D341Med (cell line): ENCODE data around the gene TRDMT1.

Source experiments
- DNase-seq: peaks from one replicate; pipeline ENCODE4 v3.0.0; 2012; ENCODE audit warnings: low spot score

Gene TRDMT1, protein sequence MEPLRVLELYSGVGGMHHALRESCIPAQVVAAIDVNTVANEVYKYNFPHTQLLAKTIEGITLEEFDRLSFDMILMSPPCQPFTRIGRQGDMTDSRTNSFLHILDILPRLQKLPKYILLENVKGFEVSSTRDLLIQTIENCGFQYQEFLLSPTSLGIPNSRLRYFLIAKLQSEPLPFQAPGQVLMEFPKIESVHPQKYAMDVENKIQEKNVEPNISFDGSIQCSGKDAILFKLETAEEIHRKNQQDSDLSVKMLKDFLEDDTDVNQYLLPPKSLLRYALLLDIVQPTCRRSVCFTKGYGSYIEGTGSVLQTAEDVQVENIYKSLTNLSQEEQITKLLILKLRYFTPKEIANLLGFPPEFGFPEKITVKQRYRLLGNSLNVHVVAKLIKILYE

DNA sequence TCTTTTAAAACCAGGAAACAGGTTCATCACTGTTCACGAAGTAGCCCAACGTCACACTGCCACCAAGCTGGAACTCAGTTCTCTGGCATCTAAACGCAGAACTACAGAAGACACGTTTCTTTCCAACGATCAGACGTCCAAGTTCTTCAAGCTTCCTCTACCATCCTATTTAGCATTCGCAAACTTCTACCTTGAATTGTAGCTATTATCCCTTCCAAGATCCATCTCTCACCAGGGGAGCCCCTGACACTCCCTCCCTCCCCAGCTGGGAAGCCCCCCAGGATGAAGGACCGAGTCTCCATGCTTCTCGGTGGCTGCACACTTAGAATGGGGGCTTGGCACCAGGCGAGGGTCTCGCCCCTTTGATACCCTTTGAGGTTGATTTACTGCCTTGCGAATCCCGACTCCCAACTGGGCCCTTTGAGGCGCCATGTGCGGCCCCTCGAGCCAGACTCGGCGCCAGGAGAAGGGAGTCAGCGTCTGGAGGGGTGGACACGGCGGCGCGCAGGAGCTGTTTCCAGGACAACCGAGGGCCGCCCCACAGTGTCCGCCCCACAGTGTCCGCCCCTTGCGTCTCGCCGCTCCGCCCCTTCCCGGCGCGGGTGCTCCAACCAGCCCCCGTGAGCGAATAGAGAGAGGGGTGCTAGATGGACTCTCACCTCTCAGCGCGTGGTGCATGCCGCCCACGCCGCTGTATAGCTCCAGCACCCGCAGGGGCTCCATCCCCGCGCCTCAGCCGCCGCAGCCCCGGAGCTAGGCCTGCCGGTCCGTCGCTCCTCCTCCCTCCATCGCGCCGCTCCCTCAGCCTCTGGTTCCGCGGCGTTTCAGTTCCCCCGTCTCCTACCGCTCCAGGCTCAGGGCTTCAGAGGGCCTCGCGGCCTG lies at the start of gene TRDMT1:
TSS of gene TRDMT1 (minus strand) at position 761 of the 882 bp plus-strand sequence. CDS start at position 723, 38 bp downstream.
- DNase-seq = peak; percentile 93

DNA sequence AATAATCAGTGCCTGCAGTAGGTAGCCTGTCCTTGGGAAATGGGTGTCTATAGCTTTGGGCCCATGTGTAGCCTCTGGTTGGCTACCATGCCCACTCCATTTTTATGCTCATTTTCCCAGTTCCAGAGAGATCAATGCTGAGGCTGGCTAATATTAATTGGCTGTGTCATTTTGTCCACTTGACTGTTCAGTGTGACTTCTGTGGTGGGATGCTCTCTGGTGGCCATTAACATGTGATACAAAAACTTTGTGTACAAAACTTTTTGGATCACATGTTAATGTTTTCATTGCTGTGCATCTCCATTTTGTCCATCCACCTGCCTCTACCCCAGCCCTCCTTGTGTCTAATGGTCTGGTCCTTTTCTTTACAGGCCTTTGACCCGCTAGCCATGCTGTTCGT lies 49.3 kb upstream of the TRDMT1 start:
- no peak for DNase-seq

DNA sequence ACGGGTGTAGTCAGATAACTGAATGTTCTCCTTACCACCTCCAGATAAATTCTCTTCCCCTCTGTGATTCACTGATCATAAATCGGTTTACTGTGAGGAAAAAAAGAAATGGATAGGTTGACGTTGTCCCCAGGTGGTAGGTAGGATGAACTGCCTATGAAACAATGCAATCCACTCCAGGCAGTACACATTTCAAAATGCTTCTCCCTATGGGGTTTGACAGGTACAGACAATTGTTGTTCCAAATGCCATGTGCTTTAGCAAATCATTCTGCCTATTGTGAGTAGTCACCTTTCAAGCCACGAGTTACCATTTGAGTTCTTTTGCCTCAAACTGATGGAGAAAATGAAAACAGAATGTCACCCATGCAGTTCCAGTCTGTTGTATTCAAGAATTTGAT lies 48.3 kb upstream of the TRDMT1 start:
- DNase-seq = no peak

- DNase-seq = no peak
Measured at GRCh38 chr10:17248964-17249363, 47.5 kb upstream of the TRDMT1 start.

DNA sequence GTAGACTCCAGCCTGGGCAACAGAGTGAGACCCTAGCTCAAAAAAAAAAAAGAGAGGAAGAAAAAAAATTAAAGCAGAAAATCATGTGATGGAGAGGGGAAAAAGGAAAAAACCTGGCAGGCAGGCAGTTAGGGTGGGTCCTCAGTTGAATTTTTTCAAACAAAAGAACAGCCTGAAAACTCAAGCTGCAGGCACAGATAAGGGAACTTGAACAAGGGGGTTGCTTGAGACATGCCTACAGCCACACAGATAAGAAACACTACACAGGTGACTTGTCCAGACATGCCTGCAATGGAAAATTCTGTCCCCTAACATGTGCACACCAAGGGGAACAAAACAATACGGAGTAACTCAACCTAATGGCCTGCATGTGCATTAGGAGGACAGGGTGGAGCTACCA lies 45.7 kb upstream of the TRDMT1 start:
- DNase-seq = no peak

DNA sequence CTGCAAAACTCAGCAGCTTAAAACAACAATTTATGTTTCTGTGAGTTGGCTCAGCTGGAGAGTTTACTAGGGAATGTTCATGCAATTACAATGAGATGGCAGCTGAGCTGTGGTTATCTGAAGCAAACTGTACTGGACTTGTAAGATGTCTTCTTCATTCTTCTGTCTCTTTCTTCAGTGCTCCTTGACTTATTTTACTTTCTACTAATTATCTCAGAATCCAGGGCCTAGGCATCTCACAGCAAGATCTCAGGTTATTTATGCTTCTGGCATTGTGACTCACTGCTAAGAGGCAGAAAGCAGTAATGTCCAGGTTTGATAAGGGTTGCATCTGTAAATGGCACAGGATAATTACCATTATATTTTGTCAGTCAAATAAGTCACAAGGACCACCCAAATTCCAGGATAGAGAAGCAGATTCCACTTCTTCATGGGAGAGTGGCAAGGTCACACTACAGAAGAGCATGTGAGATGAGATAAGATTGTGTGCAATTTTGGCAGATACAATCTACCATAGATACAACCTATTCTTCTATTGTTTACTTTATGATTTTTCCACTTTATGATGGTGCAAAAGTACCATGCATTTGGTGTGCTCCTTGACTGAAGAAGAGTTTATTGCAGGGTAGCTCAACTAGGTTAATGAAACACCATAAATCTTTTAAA lies 43.4 kb upstream of the TRDMT1 start:
- no peak for DNase-seq

GRCh38 chr10:17241611-17242333 lies 40.3 kb upstream of the TRDMT1 start:
- no peak for DNase-seq

DNA sequence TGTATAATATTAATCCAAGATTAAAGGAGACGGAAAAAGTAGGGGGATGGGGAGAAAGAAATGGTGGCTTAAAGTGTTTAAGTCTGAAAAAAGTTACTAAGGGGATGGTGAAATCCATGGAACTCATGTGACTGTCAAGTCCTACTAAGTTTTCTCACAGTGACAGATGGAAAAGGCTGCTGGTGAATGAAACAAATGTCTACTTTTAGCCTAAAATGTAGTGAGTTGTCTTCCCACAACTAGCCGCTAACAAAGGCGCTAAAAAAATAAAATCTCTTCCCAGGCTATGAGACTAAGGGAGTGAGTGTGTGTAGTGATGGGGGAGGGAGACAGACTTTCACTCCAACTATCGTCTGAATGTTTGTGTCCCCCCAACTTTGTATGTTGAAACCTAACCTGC lies 39.1 kb upstream of the TRDMT1 start:
- DNase-seq = no peak

- no peak for DNase-seq
Measured at GRCh38 chr10:17240096-17240495, 38.6 kb upstream of the TRDMT1 start.

GRCh38 chr10:17239345-17240085 lies 38.0 kb upstream of the TRDMT1 start:
- no peak for DNase-seq

DNA sequence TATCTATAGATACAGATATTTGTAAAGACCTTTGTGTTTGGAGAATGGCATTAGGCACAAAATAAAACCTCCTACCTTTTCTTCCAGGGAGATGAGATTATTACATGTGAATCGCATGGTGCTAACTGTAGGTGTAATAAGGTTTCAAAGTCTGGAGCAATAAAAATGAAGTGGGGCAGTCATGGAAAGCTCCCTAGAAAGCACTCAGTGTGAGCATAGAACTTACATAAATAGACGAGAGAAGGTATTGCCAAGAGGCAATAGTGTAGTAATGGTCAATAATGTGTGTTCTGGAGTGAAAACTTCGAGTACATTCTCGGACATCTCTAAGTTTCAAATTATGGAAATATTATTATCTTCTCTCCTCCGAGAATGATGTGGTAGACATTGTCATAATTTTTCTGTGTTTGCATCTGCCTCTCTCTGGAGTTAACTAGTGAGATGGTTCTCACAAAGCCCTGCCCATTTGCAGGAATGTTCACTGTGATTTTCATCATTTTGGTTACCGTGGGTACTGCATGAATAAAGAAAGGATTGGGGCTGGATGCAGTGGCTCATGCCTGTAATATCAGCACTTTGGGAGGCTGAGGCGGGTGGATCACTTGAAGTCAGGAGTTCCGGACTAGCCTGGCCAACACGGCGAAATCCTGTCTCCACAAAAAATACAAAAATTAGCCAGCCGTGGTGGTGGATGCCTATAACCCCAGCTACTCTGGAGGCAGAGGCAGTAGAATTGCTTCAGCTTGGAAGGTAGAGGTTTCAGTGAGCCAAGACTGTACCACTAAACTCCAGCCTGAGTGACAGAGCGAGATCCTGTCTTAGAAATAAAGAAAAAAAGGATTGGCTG lies 37.2 kb upstream of the TRDMT1 start:
- no peak for DNase-seq

GRCh38 chr10:17237915-17238444 lies 36.5 kb upstream of the TRDMT1 start:
- DNase-seq = no peak

- DNase-seq = no peak
Measured at GRCh38 chr10:17237149-17237527, 35.7 kb upstream of the TRDMT1 start.

DNA sequence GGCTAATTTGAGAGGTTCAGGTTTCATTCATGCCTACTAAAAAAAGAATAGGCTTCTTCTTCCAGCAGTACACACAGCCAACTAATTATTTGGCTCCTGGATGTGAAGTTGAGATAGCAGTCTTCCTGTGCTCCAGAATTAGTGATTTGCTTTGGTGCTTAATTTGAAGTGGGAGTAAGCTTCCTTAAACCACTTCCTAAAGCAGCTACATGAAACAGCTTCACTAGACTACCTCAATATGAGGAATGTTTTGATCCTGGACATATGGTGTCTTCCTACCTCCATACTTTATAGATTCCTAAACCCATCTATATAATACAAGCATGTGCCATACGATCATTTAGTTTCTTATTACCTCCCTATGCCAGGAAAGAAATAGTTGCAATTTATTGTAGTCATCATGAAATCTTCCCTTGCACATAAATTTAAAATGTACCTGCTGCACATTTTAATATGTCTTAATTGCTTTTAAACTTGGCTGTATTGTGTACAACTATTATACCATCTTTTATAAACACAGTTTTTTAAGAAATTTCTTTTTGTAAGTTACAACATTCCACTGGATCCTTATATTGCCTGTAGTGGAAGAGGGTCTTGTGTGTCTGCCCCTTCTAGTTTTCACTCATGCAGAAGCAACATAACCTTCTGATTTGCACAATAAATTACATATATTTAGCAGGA lies 35.1 kb upstream of the TRDMT1 start:
- no peak for DNase-seq

- DNase-seq = no peak
Measured at GRCh38 chr10:17235136-17235535, 33.7 kb upstream of the TRDMT1 start.

DNA sequence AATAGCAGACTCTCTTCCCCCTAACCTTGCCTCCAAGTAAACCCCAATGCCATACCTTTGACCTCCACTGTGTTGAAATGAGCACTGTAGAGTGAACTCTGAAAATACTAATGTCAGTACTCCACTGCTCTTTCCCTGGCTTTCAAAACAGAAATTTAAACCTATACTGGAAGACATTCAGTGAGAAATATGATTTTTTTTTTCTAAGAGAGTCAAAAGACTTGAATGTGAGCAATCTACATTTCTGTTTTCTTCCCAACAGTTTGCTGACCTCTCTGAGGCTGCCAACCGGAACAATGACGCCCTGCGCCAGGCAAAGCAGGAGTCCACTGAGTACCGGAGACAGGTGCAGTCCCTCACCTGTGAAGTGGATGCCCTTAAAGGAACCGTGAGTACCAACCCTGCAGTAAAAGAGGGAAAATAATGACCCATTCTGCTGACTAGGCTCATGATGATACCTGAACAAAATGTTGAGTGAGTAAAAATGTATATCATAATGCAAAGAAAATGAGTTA lies 33.0 kb upstream of the TRDMT1 start:
- no peak for DNase-seq

DNA sequence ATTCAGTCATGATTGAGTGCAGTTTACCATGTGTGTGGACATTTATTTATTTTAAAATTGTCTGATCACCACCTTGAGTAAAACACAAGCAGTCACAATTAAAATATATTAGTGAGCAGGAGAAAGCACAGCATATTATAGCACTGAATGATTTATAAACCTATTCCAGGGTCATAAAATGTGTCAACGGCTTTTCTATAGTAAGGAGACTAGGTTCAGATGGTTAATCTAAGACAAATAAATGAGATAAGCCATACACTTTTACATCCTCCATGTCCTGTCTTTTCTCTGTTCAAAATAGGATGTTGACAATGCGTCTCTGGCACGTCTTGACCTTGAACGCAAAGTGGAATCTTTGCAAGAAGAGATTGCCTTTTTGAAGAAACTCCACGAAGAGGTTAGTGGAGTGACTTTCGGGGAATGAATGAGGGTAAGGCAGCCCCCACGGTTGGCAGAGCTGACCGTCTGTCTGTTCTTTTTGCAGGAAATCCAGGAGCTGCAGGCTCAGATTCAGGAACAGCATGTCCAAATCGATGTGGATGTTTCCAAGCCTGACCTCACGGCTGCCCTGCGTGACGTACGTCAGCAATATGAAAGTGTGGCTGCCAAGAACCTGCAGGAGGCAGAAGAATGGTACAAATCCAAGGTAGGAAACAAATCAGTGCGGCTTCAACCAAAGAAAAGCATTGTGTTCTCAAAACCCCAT lies 32.0 kb upstream of the TRDMT1 start:
- DNase-seq = no peak

- no peak for DNase-seq
Measured at GRCh38 chr10:17232276-17232960, 30.9 kb upstream of the TRDMT1 start.
